HCT116 (cell line): ENCODE data around the gene PIEZO2.

Experiments used
- JUND ChIP-seq: IDR thresholded peaks from 2 replicates; pipeline ENCODE4 v1.6.1; 2012
- POLR2A ChIP-seq: IDR thresholded peaks from 2 replicates; pipeline ENCODE4 v1.7.0; 2011; ENCODE audit warnings: borderline replicate concordance; ENCODE audit not compliant: insufficient read depth, insufficient read length; ENCODE audit errors: extremely low read depth
- SIN3A ChIP-seq: IDR thresholded peaks from 2 replicates; pipeline ENCODE4 v1.6.1; 2012; ENCODE audit warnings: low read depth
- SP1 ChIP-seq: IDR thresholded peaks from 2 replicates; pipeline ENCODE4 v1.6.1; 2012; ENCODE audit warnings: low read depth
- YY1 ChIP-seq: IDR thresholded peaks from 2 replicates; pipeline ENCODE4 v1.6.1; 2011; ENCODE audit warnings: low read length, low read depth, moderate library complexity, mild to moderate bottlenecking; ENCODE audit not compliant: insufficient replicate concordance; ENCODE audit errors: extremely low read depth
- ZNF274 ChIP-seq: fragments of 200-500 bp; sonication (Bioruptor generic); IDR thresholded peaks from 2 replicates; pipeline ENCODE4 v1.6.1; 2014; ENCODE audit warnings: mild to moderate bottlenecking, low read depth, low read length, inconsistent platforms
- TF ChIP-seq, protein P1 (sequence below), 3 experiments: fragments of 200-600 bp in 1 of 3; sonication (generic) in 1 of 3; IDR thresholded peaks in 2 of 3; conservative IDR thresholded peaks in 1 of 3; 2 replicates each; pipeline ENCODE4 v1.5.1; 2012 to 2017; ENCODE audit warnings: low read depth in 2 of 3, low read length in 2 of 3, antibody characterized with exemption in 1 of 3, borderline replicate concordance in 1 of 3, control low read depth in 1 of 3, mild to moderate bottlenecking in 1 of 3, mixed read lengths in 1 of 3, mixed run types in 1 of 3, moderate library complexity in 1 of 3; ENCODE audit not compliant: insufficient read depth in 1 of 3

GRCh38 chr18:10860928-10861327 is 288.4 kb downstream of the PIEZO2 start:
- TF ChIP-seq SP1 (no peak), JUND (no peak), ZNF274 (no peak), SIN3A (no peak), POLR2A (no peak), YY1 (no peak)
- TF ChIP-seq, protein P1, sequence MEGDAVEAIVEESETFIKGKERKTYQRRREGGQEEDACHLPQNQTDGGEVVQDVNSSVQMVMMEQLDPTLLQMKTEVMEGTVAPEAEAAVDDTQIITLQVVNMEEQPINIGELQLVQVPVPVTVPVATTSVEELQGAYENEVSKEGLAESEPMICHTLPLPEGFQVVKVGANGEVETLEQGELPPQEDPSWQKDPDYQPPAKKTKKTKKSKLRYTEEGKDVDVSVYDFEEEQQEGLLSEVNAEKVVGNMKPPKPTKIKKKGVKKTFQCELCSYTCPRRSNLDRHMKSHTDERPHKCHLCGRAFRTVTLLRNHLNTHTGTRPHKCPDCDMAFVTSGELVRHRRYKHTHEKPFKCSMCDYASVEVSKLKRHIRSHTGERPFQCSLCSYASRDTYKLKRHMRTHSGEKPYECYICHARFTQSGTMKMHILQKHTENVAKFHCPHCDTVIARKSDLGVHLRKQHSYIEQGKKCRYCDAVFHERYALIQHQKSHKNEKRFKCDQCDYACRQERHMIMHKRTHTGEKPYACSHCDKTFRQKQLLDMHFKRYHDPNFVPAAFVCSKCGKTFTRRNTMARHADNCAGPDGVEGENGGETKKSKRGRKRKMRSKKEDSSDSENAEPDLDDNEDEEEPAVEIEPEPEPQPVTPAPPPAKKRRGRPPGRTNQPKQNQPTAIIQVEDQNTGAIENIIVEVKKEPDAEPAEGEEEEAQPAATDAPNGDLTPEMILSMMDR (IDR thresholded peaks at IDR 0.05 in 2 of 3, conservative IDR thresholded peaks at IDR 0.05 in 1 of 3; ENCODE audit: borderline replicate concordance in 1 of 3, insufficient read depth in 1 of 3, low read depth in 2 of 3, low read length in 2 of 3), result no peak
